Activated CD4-positive, alpha-beta T cell treated with anti-CD3 and anti-CD28 coated beads, Interleukin-2, amount 10 ng/mL, durations not matched to agents 7 days and 5 days (primary cell): ENCODE results near the gene BOC. TPM values are rescaled to one million over a fixed set of nuclear protein-coding genes. Genes with fewer than 3 reads are reported as not detected.

Experiments
- CTCF ChIA-PET: fragments of 350-600 bp; sonication (Branson Sonifier 250); formaldehyde crosslinking; loops from one replicate; lab custom pipeline; 2021; ENCODE audit warnings: antibody characterized with exemption; lab: Charles Lee
- POLR2A ChIA-PET: fragments of 350-600 bp; sonication (Branson Sonifier 250); formaldehyde crosslinking; loops from one replicate; lab custom pipeline; 2021; ENCODE audit warnings: antibody characterized with exemption; lab: Charles Lee
- DNase-seq: peaks from one replicate; pipeline ENCODE4 v3.0.0-alpha.2; 2020
- H3K27ac Mint-ChIP-seq: one replicate; pipeline ENCODE4 v1.8.0; 2021; ENCODE audit warnings: mild to moderate bottlenecking, moderate library complexity, mixed read lengths
- H3K27me3 Mint-ChIP-seq: one replicate; pipeline ENCODE4 v1.8.0; 2021; ENCODE audit warnings: mixed read lengths
- H3K36me3 Mint-ChIP-seq: one replicate; pipeline ENCODE4 v1.8.0; 2021; ENCODE audit warnings: low read depth, mixed read lengths
- H3K4me1 Mint-ChIP-seq: one replicate; pipeline ENCODE4 v1.8.0; 2021; ENCODE audit warnings: mixed read lengths
- H3K4me3 Mint-ChIP-seq: one replicate; pipeline ENCODE4 v1.8.0; 2021; ENCODE audit warnings: mild to moderate bottlenecking, moderate library complexity, mixed read lengths
- H3K9me3 Mint-ChIP-seq: one replicate; pipeline ENCODE4 v1.8.0; 2021; ENCODE audit warnings: mixed read lengths
- total RNA-seq, 2 experiments: library from RNA; stranded (reverse); gene quantifications; one replicate each; pipeline ENCODE4 v1.2.3, GENCODE V29; 2021

Gene BOC
- total RNA-seq, 2 experiments from 2014 or later, result not detected

DNA sequence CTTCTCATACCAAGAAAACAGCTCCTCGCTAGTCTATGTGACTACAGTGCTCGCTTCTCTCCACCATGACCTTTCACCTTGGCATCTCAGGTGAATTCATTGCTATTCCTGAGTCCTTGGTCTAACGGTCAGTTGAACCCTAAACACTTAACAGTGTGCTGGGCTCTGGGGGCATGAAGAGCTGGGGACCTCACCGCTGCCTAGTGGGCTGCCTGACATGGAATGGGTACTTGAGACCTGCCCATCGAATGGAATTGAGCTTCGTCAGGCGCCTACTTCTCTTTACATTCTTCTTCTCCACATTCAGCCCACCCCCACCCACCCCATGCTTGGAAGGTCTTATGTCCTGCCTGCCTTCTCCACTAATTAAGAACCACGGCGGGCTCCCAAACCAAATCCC lies 22.1 kb downstream of the BOC start:
- Mint-ChIP-seq H3K27me3 (peaks cover 5% of the 10 kb centered on the region), H3K9me3 (no peaks in the 10 kb centered on the region), H3K27ac (no peak overlapping the region), H3K4me3 (no peak overlapping the region), H3K4me1 (no peaks in the 10 kb centered on the region), H3K36me3 (no peaks in the 10 kb centered on the region)
- CTCF ChIA-PET, result interaction anchor here (0.6 kb wide), 1 partner anchor 523 kb away, joined by 3 read pairs; no protein-coding TSS in a partner anchor
- no peak for DNase-seq
- POLR2A ChIA-PET, result no interaction called here

DNA sequence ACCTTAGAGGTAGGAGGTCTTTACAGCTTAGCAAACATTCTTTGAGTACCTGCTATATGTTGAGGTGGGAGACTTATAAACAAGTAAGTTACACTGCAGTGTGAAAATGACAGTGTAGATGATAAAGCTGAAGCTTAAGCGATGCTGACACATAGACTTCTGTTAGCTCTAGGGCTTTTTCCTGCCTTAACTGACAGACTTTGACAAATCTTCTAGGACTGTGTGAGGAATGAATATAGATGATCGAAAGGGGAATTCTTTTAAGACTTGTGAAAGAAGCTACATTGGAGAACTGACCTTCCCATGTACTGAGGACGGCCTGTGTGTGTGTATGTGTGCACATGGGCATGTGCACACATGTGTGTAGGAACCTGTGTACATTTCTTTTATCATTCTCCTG lies 22.7 kb downstream of the BOC start:
- Mint-ChIP-seq H3K36me3 (no peaks in the 10 kb centered on the region), H3K9me3 (no peaks in the 10 kb centered on the region), H3K27ac (no peak overlapping the region), H3K4me3 (no peak overlapping the region), H3K4me1 (no peaks in the 10 kb centered on the region), H3K27me3 (peaks cover 5% of the 10 kb centered on the region)
- CTCF ChIA-PET, result interaction anchor here (0.6 to 0.9 kb wide), 2 partner anchors 10 to 523 kb away, joined by 3 to 5 read pairs; no protein-coding TSS in a partner anchor
- POLR2A ChIA-PET, result no interaction called here
- DNase-seq, result no peak

DNA sequence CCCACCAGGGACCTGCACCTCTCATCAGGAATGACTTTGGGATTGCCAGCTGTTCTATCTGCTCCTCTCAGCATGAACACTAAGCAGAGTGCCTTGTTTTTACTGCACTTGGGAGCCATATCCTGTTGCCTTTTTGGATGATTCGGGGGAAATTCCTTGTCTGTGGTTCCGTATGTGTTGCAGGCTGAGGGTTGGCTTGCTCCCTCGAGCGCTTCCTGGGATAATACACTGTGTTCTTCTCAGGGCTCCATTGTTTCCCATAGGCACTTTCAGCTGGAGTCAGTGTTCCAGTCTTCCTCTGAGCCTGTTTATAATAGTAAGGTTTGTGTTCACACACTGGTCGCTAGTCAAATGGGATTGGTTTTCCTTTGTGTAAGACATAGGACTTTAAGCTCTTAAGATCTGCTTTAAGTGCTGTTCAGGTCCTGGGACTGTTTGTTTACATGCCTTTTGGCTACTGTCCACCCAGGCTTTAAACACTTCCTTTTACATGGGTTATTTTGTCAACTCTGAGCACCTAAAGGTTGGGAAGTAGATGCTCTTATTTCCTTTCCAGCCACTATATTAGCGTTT lies 23.4 kb downstream of the BOC start:
- H3K27ac Mint-ChIP-seq, result no peak overlapping the region
- H3K36me3 Mint-ChIP-seq, result no peaks in the 10 kb centered on the region
- H3K9me3 Mint-ChIP-seq, result no peaks in the 10 kb centered on the region
- POLR2A ChIA-PET, result no interaction called here
- peaks cover 8% of the 10 kb centered on the region for H3K27me3 Mint-ChIP-seq
- DNase-seq, result no peak
- CTCF ChIA-PET, result interaction anchor here (0.9 kb wide), 1 partner anchor 9 kb away, joined by 5 read pairs; no protein-coding TSS in a partner anchor
- H3K4me1 Mint-ChIP-seq, result no peaks in the 10 kb centered on the region
- H3K4me3 Mint-ChIP-seq, result no peak overlapping the region

- POLR2A ChIA-PET, result no interaction called here
Measured at GRCh38 chr3:113238503-113238902, 27.1 kb downstream of the BOC start.

GRCh38 chr3:113240841-113241240 lies 29.5 kb downstream of the BOC start:
- POLR2A ChIA-PET, result no interaction called here
- H3K9me3 Mint-ChIP-seq, result no peaks in the 10 kb centered on the region
- no peak overlapping the region for H3K27ac Mint-ChIP-seq
- H3K4me3 Mint-ChIP-seq, result no peak overlapping the region
- H3K36me3 Mint-ChIP-seq, result no peaks in the 10 kb centered on the region
- H3K27me3 Mint-ChIP-seq, result peaks cover 19% of the 10 kb centered on the region
- H3K4me1 Mint-ChIP-seq, result peaks cover 12% of the 10 kb centered on the region
- DNase-seq, result no peak
- CTCF ChIA-PET, result no interaction called here

More at GRCh38 chr3:113238503-113238902, 27.1 kb downstream of the BOC start:
- DNase-seq, result no peak
- Mint-ChIP-seq H3K9me3 (no peaks in the 10 kb centered on the region), H3K4me1 (peaks cover 12% of the 10 kb centered on the region), H3K36me3 (no peaks in the 10 kb centered on the region), H3K27me3 (peaks cover 12% of the 10 kb centered on the region), H3K27ac (no peak overlapping the region), H3K4me3 (no peak overlapping the region)
- CTCF ChIA-PET, result interaction anchor here (1.0 to 1.4 kb wide), 3 partner anchors 10 to 110 kb away, joined by 3 read pairs; no protein-coding TSS in a partner anchor

DNA sequence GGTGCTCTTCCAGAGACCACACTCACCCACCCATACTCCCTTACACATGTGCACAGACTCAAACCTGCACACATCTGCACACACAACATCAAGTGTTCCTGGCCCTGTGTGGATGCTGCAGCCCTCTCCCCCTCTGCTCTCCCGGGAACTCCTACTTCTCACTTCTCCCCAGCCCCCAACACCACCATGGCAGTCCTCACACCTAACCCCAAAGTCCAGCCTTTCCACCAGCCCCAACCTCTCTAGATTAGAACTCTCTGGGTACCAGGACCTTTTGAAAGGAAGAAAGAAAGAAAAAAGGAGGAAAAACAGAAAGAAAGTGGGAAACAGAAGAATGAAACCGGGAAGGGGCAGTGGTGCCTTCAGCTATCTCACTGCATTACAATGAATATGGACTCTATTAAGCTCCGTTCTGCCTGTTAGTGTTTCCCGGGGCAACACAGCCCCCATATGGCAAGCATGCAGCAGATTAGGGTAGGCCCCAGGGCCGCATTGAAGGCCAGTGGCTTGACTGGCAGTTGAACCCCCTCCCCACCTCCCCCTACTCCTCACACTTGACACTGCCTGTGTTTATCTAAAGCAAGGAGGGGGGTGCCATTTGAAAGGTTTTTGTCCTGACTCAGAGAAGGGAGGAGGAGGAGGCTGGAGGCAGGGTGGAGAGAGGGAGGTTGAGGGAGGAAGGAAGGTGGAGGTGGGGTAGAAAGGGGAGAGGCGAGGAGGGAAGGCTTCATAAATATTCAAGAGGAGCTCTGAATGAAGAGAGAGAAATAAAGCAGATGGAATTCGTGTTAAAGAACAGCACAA lies 30.1 kb downstream of the BOC start:
- Mint-ChIP-seq H3K4me3 (no peak overlapping the region), H3K36me3 (no peaks in the 10 kb centered on the region), H3K9me3 (no peaks in the 10 kb centered on the region), H3K4me1 (peaks cover 12% of the 10 kb centered on the region), H3K27ac (no peak overlapping the region), H3K27me3 (peaks cover 19% of the 10 kb centered on the region)
- ChIA-PET POLR2A (no interaction called here), CTCF (interaction anchor here (0.6 kb wide), 1 partner anchor 396 kb away, joined by 3 read pairs; no protein-coding TSS in a partner anchor)
- DNase-seq, result no peak

- Mint-ChIP-seq H3K4me1 (peaks cover 12% of the 10 kb centered on the region), H3K27me3 (peaks cover 19% of the 10 kb centered on the region), H3K27ac (no peak overlapping the region), H3K9me3 (no peaks in the 10 kb centered on the region), H3K4me3 (no peak overlapping the region), H3K36me3 (no peaks in the 10 kb centered on the region)
- ChIA-PET CTCF (interaction anchor here (0.6 kb wide), 1 partner anchor 396 kb away, joined by 3 read pairs; no protein-coding TSS in a partner anchor), POLR2A (no interaction called here)
- DNase-seq, result no peak
Measured at GRCh38 chr3:113242096-113242581, 30.8 kb downstream of the BOC start.

- ChIA-PET POLR2A (no interaction called here), CTCF (interaction anchor here (0.5 to 1.4 kb wide), 2 partner anchors 9 to 11 kb away, joined by 3 to 5 read pairs; no protein-coding TSS in a partner anchor)
- Mint-ChIP-seq H3K9me3 (no peaks in the 10 kb centered on the region), H3K4me1 (peaks cover 12% of the 10 kb centered on the region), H3K27me3 (peaks cover 14% of the 10 kb centered on the region), H3K36me3 (no peaks in the 10 kb centered on the region), H3K4me3 (no peak overlapping the region), H3K27ac (no peak overlapping the region)
- no peak for DNase-seq
Measured at GRCh38 chr3:113243071-113243470, 31.7 kb downstream of the BOC start.

DNA sequence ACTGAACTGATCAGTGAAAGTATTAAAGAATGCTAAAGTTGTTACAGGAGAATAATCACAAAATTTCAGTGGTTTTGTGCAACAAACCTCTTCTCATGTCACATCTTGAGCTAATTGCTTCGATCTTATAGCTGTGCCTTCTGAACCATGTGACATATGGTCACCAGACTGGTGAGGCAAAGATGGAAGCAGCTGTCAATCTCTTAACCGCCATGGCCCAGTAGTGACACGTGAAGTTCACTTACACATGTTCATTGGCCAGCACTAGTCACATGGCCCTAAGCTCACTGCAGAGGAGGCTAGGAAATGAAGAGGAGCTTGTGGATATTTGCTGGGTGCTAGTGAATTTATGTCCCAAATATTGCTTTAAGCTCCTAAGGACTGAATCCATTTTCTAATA lies 32.5 kb downstream of the BOC start:
- H3K4me1 Mint-ChIP-seq, result peaks cover 12% of the 10 kb centered on the region
- H3K4me3 Mint-ChIP-seq, result no peak overlapping the region
- ChIA-PET POLR2A (no interaction called here), CTCF (interaction anchor here (0.5 to 1.4 kb wide), 3 partner anchors 9 to 11 kb away, joined by 3 to 5 read pairs (median 3); no protein-coding TSS in a partner anchor)
- no peaks in the 10 kb centered on the region for H3K9me3 Mint-ChIP-seq
- DNase-seq, result no peak
- peaks cover 14% of the 10 kb centered on the region for H3K27me3 Mint-ChIP-seq
- H3K27ac Mint-ChIP-seq, result no peak overlapping the region
- no peaks in the 10 kb centered on the region for H3K36me3 Mint-ChIP-seq

DNA sequence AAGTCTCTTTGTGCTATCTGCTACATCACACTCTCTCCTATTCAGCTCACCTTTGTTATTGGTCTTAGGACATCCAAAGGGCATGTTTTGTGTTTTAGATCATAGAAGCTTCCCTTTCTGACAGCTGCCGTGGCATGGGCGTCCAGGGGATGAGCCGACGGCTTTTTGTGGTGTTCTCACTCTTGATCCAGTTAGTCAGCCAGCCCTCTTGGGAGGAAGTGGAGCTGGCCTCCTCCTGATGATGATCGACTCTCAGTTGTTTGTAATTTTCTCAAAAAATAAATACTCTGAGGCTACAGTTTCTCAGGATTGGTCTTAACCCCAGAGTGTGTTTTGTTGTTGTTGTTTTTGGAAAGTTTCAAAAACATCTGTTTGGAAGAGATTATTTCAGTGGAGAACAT lies 34.4 kb downstream of the BOC start:
- no peaks in the 10 kb centered on the region for H3K36me3 Mint-ChIP-seq
- no peak overlapping the region for H3K4me3 Mint-ChIP-seq
- CTCF ChIA-PET, result interaction anchor here (1.5 kb wide), 1 partner anchor 9 kb away, joined by 4 read pairs; no protein-coding TSS in a partner anchor
- POLR2A ChIA-PET, result no interaction called here
- peaks cover 12% of the 10 kb centered on the region for H3K4me1 Mint-ChIP-seq
- H3K27me3 Mint-ChIP-seq, result peaks cover 9% of the 10 kb centered on the region
- no peak for DNase-seq
- H3K27ac Mint-ChIP-seq, result no peak overlapping the region
- H3K9me3 Mint-ChIP-seq, result no peaks in the 10 kb centered on the region

- no peak for DNase-seq
- H3K4me1 Mint-ChIP-seq, result peaks cover 6% of the 10 kb centered on the region
- no peaks in the 10 kb centered on the region for H3K36me3 Mint-ChIP-seq
- H3K4me3 Mint-ChIP-seq, result no peak overlapping the region
- POLR2A ChIA-PET, result no interaction called here
- no peak overlapping the region for H3K27ac Mint-ChIP-seq
- CTCF ChIA-PET, result no interaction called here
- H3K9me3 Mint-ChIP-seq, result no peaks in the 10 kb centered on the region
- H3K27me3 Mint-ChIP-seq, result peaks cover 7% of the 10 kb centered on the region
Measured at GRCh38 chr3:113247068-113247467, 35.7 kb downstream of the BOC start.

GRCh38 chr3:113247675-113248458 lies 36.5 kb downstream of the BOC start:
- H3K36me3 Mint-ChIP-seq, result no peaks in the 10 kb centered on the region
- H3K27ac Mint-ChIP-seq, result no peak overlapping the region
- H3K4me1 Mint-ChIP-seq, result no peaks in the 10 kb centered on the region
- H3K27me3 Mint-ChIP-seq, result peaks cover 7% of the 10 kb centered on the region
- CTCF ChIA-PET, result interaction anchor here (0.6 to 1.5 kb wide), 3 partner anchors 17 to 1528 kb away, joined by 3 to 6 read pairs (median 3); no protein-coding TSS in a partner anchor
- H3K9me3 Mint-ChIP-seq, result no peaks in the 10 kb centered on the region
- no peak overlapping the region for H3K4me3 Mint-ChIP-seq
- DNase-seq, result no peak
- POLR2A ChIA-PET, result no interaction called here
